B cell (primary cell): Measurements from ENCODE around the gene GTF2A1. TPM values are rescaled to one million over a fixed set of nuclear protein-coding genes. Genes with fewer than 3 reads are reported as not detected.

Experiments
- ATAC-seq: fragments of 200-7000 bp; cut with Tn5 transposase; one replicate; pipeline ENCODE4 v1.10.0; 2021; ENCODE audit warnings: low read depth, mild to moderate bottlenecking, moderate number of reproducible peaks, moderate library complexity
- CTCF ChIA-PET: fragments of 350-600 bp; sonication (Branson Sonifier 250); formaldehyde crosslinking; loops from one replicate; lab custom pipeline; 2021; ENCODE audit warnings: antibody characterized with exemption, inconsistent platforms; lab: Charles Lee
- POLR2A ChIA-PET: fragments of 350-600 bp; sonication (Branson Sonifier 250); formaldehyde crosslinking; loops from one replicate; lab custom pipeline; 2021; ENCODE audit warnings: antibody characterized with exemption; lab: Charles Lee
- DNase-seq: peaks from one replicate; pipeline ENCODE4 v3.0.0; 2013
- H2AFZ ChIP-seq: 2 replicates; pipeline ENCODE4 v1.6.1; 2012; ENCODE audit warnings: mild to moderate bottlenecking, low read depth, low read length; ENCODE audit not compliant: insufficient read depth, poor library complexity, severe bottlenecking
- H3K27ac ChIP-seq, 2 donors: 1 replicate in 1 of 2; 2 replicates in 1 of 2; pipeline ENCODE4 v1.5.1; 2012 to 2013; ENCODE audit warnings: low read length in 2 of 2, mild to moderate bottlenecking in 2 of 2, moderate library complexity in 1 of 2
- H3K27me3 ChIP-seq, 4 experiments: fragments of 200-600 bp in 1 of 4; sonication (generic) in 1 of 4; replicated peaks in 1 of 4; 1 replicate in 2 of 4; 2 replicates in 2 of 4; pipeline versions ENCODE4 v1.6.1 to v1.7.0; 2013 to 2016; ENCODE audit warnings: low read length in 3 of 4, mild to moderate bottlenecking in 2 of 4, mixed read lengths in 1 of 4, moderate library complexity in 1 of 4; ENCODE audit not compliant: insufficient read depth in 4 of 4, control insufficient read depth in 3 of 4; ENCODE audit errors: control extremely low read depth in 1 of 4
- H3K36me3 ChIP-seq, 2 experiments: replicated peaks in 1 of 2; 1 replicate in 1 of 2; 2 replicates in 1 of 2; pipeline versions ENCODE4 v1.6.1 to v1.7.1; 2013; ENCODE audit warnings: low read length in 1 of 2; ENCODE audit not compliant: insufficient read depth in 2 of 2, control insufficient read depth in 1 of 2; ENCODE audit errors: control extremely low read depth in 1 of 2, extremely low read depth in 1 of 2
- H3K4me1 ChIP-seq, 2 donors: fragments of 200-600 bp in 1 of 2; sonication (generic) in 1 of 2; 1 replicate in 1 of 2; 2 replicates in 1 of 2; pipeline versions ENCODE4 v1.5.1 to v1.6.1; 2013 to 2017; ENCODE audit warnings: low read length in 2 of 2; ENCODE audit not compliant: control insufficient read depth in 2 of 2, insufficient read depth in 2 of 2
- H3K4me2 ChIP-seq: replicated peaks from 2 replicates; pipeline ENCODE3; 2012; ENCODE audit warnings: mild to moderate bottlenecking, low read depth, low read length; ENCODE audit not compliant: poor library complexity, severe bottlenecking
- H3K4me3 ChIP-seq, 5 experiments: fragments of 200-600 bp in 1 of 5; sonication (generic) in 1 of 5; 1 replicate in 3 of 5; 2 replicates in 2 of 5; pipeline versions ENCODE4 v1.5.1 to v1.7.0; 2011 to 2016; ENCODE audit warnings: low read length in 4 of 5, mild to moderate bottlenecking in 4 of 5, low read depth in 2 of 5, control low read depth in 1 of 5, moderate library complexity in 1 of 5; ENCODE audit not compliant: insufficient read depth in 1 of 5; ENCODE audit errors: control extremely low read depth in 1 of 5, extremely low read depth in 1 of 5
- H3K79me2 ChIP-seq: fragments of 200-600 bp; sonication (generic); one replicate; pipeline ENCODE4 v1.6.0; 2016; ENCODE audit warnings: low read length; ENCODE audit not compliant: control insufficient read depth, insufficient read depth
- H3K9ac ChIP-seq: fragments of 200-600 bp; sonication (generic); 2 replicates; pipeline ENCODE4 v1.6.1; 2017; ENCODE audit warnings: mild to moderate bottlenecking, low read length, moderate library complexity
- H3K9me3 ChIP-seq, 3 donors: one replicate each; pipeline versions ENCODE4 v1.6.1 to v1.7.1; 2013; ENCODE audit warnings: low read length in 2 of 3; ENCODE audit not compliant: control insufficient read depth in 2 of 3, insufficient read depth in 1 of 3; ENCODE audit errors: control extremely low read depth in 1 of 3
- H4K20me1 ChIP-seq: 2 replicates; pipeline ENCODE4 v1.6.0; 2012; ENCODE audit warnings: mild to moderate bottlenecking, low read length; ENCODE audit not compliant: insufficient read depth, control insufficient read depth, poor library complexity, severe bottlenecking
- H3K27ac Mint-ChIP-seq: one replicate; pipeline ENCODE4 v1.8.0; 2021; ENCODE audit warnings: mixed read lengths
- H3K27me3 Mint-ChIP-seq: one replicate; pipeline ENCODE4 v1.8.0; 2021; ENCODE audit warnings: mixed read lengths
- H3K4me1 Mint-ChIP-seq: one replicate; pipeline ENCODE4 v1.8.0; 2021; ENCODE audit warnings: mixed read lengths
- H3K4me3 Mint-ChIP-seq: one replicate; pipeline ENCODE4 v1.8.0; 2021; ENCODE audit warnings: mixed read lengths
- H3K9me3 Mint-ChIP-seq: one replicate; pipeline ENCODE4 v1.8.0; 2022; ENCODE audit warnings: mixed read lengths; ENCODE audit not compliant: insufficient read depth
- EZH2 ChIP-seq: IDR thresholded peaks from 2 replicates; pipeline ENCODE4 v1.6.1; 2012; ENCODE audit warnings: borderline replicate concordance, low read depth, mild to moderate bottlenecking, moderate library complexity, low read length; ENCODE audit not compliant: insufficient read depth, poor library complexity, severe bottlenecking
- WGBS: methylation state at CpG from one replicate; pipeline ENCODE4 v1.1.5; 2013; ENCODE audit warnings: missing lambda C conversion rate; ENCODE audit not compliant: insufficient coverage; 5-methylcytosine and 5-hydroxymethylcytosine counted together
- intact Hi-C: fragments of 100-400 bp; cut with micrococcal nuclease; formaldehyde crosslinking; loops from one replicate; pipeline ENCODE4 v1.10.0; 2022
- polyA plus RNA-seq: library from polyadenylated mRNA; depleted of rRNA; stranded (reverse); fragments of >200 nt; gene quantifications from 2 replicates; pipeline ENCODE4 v1.2.3, GENCODE V29; 2012
- total RNA-seq, 2 donors: library from RNA; stranded (reverse); fragments of 120-200 nt in 1 of 2; gene quantifications; 1 replicate in 1 of 2; 2 replicates in 1 of 2; pipeline versions ENCODE4 v1.2.3 to v1.2.4, GENCODE V29; 2013 to 2022
- TF ChIP-seq, protein P1 (sequence below): fragments of 200-600 bp; IDR thresholded peaks from one replicate; pipeline ENCODE4 v1.8.0; 2022; ENCODE audit warnings: antibody characterized with exemption, mild to moderate bottlenecking

The GTF2A1 gene
- total and polyA plus RNA-seq, 2 donors (not counting 1 experiment from before 2014, with no cell fraction given) = 7.1 to 45.1 TPM

DNA sequence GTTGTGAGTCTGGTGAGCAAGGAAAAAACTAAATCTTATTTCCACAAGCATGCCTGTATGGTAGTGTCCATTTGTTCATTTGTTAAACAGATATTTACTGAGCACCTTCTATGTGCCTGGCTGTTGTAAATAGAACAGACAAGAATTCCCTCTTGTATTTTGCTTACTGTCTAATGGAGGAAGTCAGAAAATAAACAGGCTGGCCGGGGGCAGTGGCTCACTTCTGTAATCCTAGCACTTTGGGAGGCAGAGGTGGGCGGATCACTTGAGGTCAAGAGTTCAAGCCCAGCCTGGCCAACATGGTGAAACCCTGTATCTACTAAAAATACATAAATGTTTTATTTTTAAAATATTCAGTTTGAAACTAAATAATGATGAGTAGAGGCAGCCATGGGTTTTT lies 79.3 kb downstream of the GTF2A1 start:
- Mint-ChIP-seq H3K27ac (no peak overlapping the region), H3K9me3 (no peaks in the 10 kb centered on the region), H3K4me1 (peaks cover under 1% of the 10 kb centered on the region), H3K27me3 (no peaks in the 10 kb centered on the region), H3K4me3 (no peak overlapping the region)
- WGBS = no CpG with 5 or more reads among the region's 2 CpGs
- no peaks in the 10 kb centered on the region for H3K36me3 ChIP-seq
- intact Hi-C loops = no loop called here
- H3K27ac ChIP-seq = no peak overlapping the region
- H3K9ac ChIP-seq = no peak overlapping the region
- H3K27me3 ChIP-seq = no peaks in the 10 kb centered on the region
- ATAC-seq = no peak
- ChIA-PET POLR2A (no interaction called here), CTCF (no interaction called here)
- no peaks in the 10 kb centered on the region for H3K9me3 ChIP-seq
- no peaks in the 10 kb centered on the region for H3K79me2 ChIP-seq
- TF ChIP-seq, protein P1, sequence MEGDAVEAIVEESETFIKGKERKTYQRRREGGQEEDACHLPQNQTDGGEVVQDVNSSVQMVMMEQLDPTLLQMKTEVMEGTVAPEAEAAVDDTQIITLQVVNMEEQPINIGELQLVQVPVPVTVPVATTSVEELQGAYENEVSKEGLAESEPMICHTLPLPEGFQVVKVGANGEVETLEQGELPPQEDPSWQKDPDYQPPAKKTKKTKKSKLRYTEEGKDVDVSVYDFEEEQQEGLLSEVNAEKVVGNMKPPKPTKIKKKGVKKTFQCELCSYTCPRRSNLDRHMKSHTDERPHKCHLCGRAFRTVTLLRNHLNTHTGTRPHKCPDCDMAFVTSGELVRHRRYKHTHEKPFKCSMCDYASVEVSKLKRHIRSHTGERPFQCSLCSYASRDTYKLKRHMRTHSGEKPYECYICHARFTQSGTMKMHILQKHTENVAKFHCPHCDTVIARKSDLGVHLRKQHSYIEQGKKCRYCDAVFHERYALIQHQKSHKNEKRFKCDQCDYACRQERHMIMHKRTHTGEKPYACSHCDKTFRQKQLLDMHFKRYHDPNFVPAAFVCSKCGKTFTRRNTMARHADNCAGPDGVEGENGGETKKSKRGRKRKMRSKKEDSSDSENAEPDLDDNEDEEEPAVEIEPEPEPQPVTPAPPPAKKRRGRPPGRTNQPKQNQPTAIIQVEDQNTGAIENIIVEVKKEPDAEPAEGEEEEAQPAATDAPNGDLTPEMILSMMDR = no peak
- TF ChIP-seq EZH2 = no peak
- no peak overlapping the region for H2AFZ ChIP-seq
- H3K4me1 ChIP-seq = no peaks in the 10 kb centered on the region
- no peak overlapping the region for H3K4me2 ChIP-seq
- H4K20me1 ChIP-seq = no peaks in the 10 kb centered on the region
- no peak for DNase-seq
- no peak overlapping the region for H3K4me3 ChIP-seq

DNA sequence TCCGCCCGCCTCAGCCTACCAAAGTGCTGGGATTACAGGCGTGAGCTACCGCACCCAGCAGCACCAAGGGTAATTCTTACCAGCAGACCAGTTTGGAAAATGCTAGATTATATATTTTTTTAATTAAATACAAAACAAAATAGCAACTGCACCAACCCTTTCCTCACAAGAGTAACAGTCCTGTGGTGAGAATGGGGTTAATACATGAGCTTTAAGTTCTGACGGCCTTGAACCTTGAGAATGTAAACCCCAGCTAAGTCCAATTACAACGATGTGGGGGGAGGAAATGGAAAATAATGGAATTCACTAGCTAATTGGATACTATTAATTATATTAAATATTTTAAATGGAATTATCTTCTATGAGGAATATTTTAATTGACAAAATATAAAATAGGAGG lies 82.3 kb downstream of the GTF2A1 start:
- ChIA-PET POLR2A (no interaction called here), CTCF (no interaction called here)
- no peak overlapping the region for H2AFZ ChIP-seq
- TF ChIP-seq, protein P1 = no peak
- TF ChIP-seq EZH2 = no peak
- H3K9me3 ChIP-seq = no peaks in the 10 kb centered on the region
- H3K27ac ChIP-seq = no peak overlapping the region
- Mint-ChIP-seq H3K9me3 (no peaks in the 10 kb centered on the region), H3K4me3 (no peak overlapping the region), H3K27me3 (no peaks in the 10 kb centered on the region), H3K4me1 (no peaks in the 10 kb centered on the region), H3K27ac (no peak overlapping the region)
- no peak overlapping the region for H3K4me3 ChIP-seq
- ATAC-seq (no peak), DNase-seq (no peak)
- H3K36me3 ChIP-seq = no peaks in the 10 kb centered on the region
- no CpG with 5 or more reads among the region's 6 CpGs for WGBS
- no peaks in the 10 kb centered on the region for H3K4me1 ChIP-seq
- no peaks in the 10 kb centered on the region for H3K27me3 ChIP-seq
- H3K9ac ChIP-seq = no peak overlapping the region
- intact Hi-C loops = no loop called here
- no peak overlapping the region for H3K4me2 ChIP-seq
- no peaks in the 10 kb centered on the region for H4K20me1 ChIP-seq
- no peaks in the 10 kb centered on the region for H3K79me2 ChIP-seq
